Measurements from ENCODE around the gene GAPDHS. TPM values are rescaled to one million over a fixed set of nuclear protein-coding genes. Genes with fewer than 3 reads are reported as not detected.

The GAPDHS gene
- total RNA-seq, 1 experiment from 2014 or later = 0.07 TPM

GRCh38 chr19:35501684-35502083 lies 31.6 kb upstream of the GAPDHS start:
- no peak for DNase-seq
- no peaks in the 10 kb centered on the region for H3K27me3 ChIP-seq (ENCODE audit: control insufficient read depth, insufficient read depth, low read length)
- no peak overlapping the region for H3K4me3 ChIP-seq (ENCODE audit: insufficient read depth, low read depth, low read length)
- H3K36me3 ChIP-seq (replicated peaks; ENCODE audit: control insufficient read depth, insufficient read depth, low read length) = peaks cover 44% of the 10 kb centered on the region

- H3K36me3 ChIP-seq (replicated peaks; ENCODE audit: control insufficient read depth, insufficient read depth, low read length) = peaks cover 47% of the 10 kb centered on the region
- no peak overlapping the region for H3K4me3 ChIP-seq (ENCODE audit: insufficient read depth, low read depth, low read length)
- DNase-seq = no peak
- no peaks in the 10 kb centered on the region for H3K27me3 ChIP-seq (ENCODE audit: control insufficient read depth, insufficient read depth, low read length)
Measured at GRCh38 chr19:35502751-35503150, 30.5 kb upstream of the GAPDHS start.

- H3K4me3 ChIP-seq (ENCODE audit: insufficient read depth, low read depth, low read length) = no peak overlapping the region
- DNase-seq = no peak
- H3K36me3 ChIP-seq (replicated peaks; ENCODE audit: control insufficient read depth, insufficient read depth, low read length) = peaks cover 35% of the 10 kb centered on the region
- H3K27me3 ChIP-seq (ENCODE audit: control insufficient read depth, insufficient read depth, low read length) = no peaks in the 10 kb centered on the region
Measured at GRCh38 chr19:35506011-35506410, 27.2 kb upstream of the GAPDHS start.

- Histone ChIP-seq H3K4me3 (ENCODE audit: insufficient read depth, low read depth, low read length) (no peak overlapping the region), H3K36me3 (replicated peaks; ENCODE audit: control insufficient read depth, insufficient read depth, low read length) (peaks cover 29% of the 10 kb centered on the region), H3K27me3 (ENCODE audit: control insufficient read depth, insufficient read depth, low read length) (no peaks in the 10 kb centered on the region; the same call in 1 of the 2 replicates)
- DNase-seq = no peak
Measured at GRCh38 chr19:35507561-35507960, 25.7 kb upstream of the GAPDHS start.

GRCh38 chr19:35508129-35508528 lies 25.1 kb upstream of the GAPDHS start:
- Histone ChIP-seq H3K36me3 (replicated peaks; ENCODE audit: control insufficient read depth, insufficient read depth, low read length) (peaks cover 29% of the 10 kb centered on the region), H3K4me3 (ENCODE audit: insufficient read depth, low read depth, low read length) (no peak overlapping the region), H3K27me3 (ENCODE audit: control insufficient read depth, insufficient read depth, low read length) (peaks cover 2% of the 10 kb centered on the region)
- DNase-seq = no peak

- Histone ChIP-seq H3K36me3 (replicated peaks; ENCODE audit: control insufficient read depth, insufficient read depth, low read length) (peaks cover 24% of the 10 kb centered on the region), H3K4me3 (ENCODE audit: insufficient read depth, low read depth, low read length) (peak overlapping the region; percentile 66), H3K27me3 (ENCODE audit: control insufficient read depth, insufficient read depth, low read length) (peaks cover 2% of the 10 kb centered on the region)
- DNase-seq = peak; percentile 81
Measured at GRCh38 chr19:35509018-35509652, 24.1 kb upstream of the GAPDHS start.

- peaks cover 4% of the 10 kb centered on the region for H3K27me3 ChIP-seq (ENCODE audit: control insufficient read depth, insufficient read depth, low read length)
- peaks cover 21% of the 10 kb centered on the region for H3K36me3 ChIP-seq (replicated peaks; ENCODE audit: control insufficient read depth, insufficient read depth, low read length)
- H3K4me3 ChIP-seq (ENCODE audit: insufficient read depth, low read depth, low read length) = peak overlapping the region; percentile 66
- DNase-seq = peak; percentile 99
Measured at GRCh38 chr19:35509861-35510625, 23.2 kb upstream of the GAPDHS start.

- no peak for DNase-seq
- Histone ChIP-seq H3K27me3 (ENCODE audit: control insufficient read depth, insufficient read depth, low read length) (peaks cover 4% of the 10 kb centered on the region), H3K4me3 (ENCODE audit: insufficient read depth, low read depth, low read length) (peak overlapping the region; percentile 6; the same call in 1 of the 2 replicates), H3K36me3 (replicated peaks; ENCODE audit: control insufficient read depth, insufficient read depth, low read length) (peaks cover 16% of the 10 kb centered on the region)
Measured at GRCh38 chr19:35510626-35510964, 22.7 kb upstream of the GAPDHS start.

GRCh38 chr19:35511337-35511736 lies 21.9 kb upstream of the GAPDHS start:
- H3K4me3 ChIP-seq (ENCODE audit: insufficient read depth, low read depth, low read length) = no peak overlapping the region
- H3K36me3 ChIP-seq (replicated peaks; ENCODE audit: control insufficient read depth, insufficient read depth, low read length) = peaks cover 9% of the 10 kb centered on the region
- peaks cover 4% of the 10 kb centered on the region for H3K27me3 ChIP-seq (ENCODE audit: control insufficient read depth, insufficient read depth, low read length)
- DNase-seq = no peak

- peak; percentile 38 for DNase-seq
- Histone ChIP-seq H3K36me3 (replicated peaks; ENCODE audit: control insufficient read depth, insufficient read depth, low read length) (peaks cover under 1% of the 10 kb centered on the region; the same call in 1 of the 2 replicates), H3K27me3 (ENCODE audit: control insufficient read depth, insufficient read depth, low read length) (peaks cover 4% of the 10 kb centered on the region), H3K4me3 (ENCODE audit: insufficient read depth, low read depth, low read length) (no peak overlapping the region)
Measured at GRCh38 chr19:35512831-35513627, 20.2 kb upstream of the GAPDHS start.

- H3K4me3 ChIP-seq (ENCODE audit: insufficient read depth, low read depth, low read length) = peak within 1 kb of the TSS; percentile 41
- no peaks in the 10 kb centered on the region for H3K36me3 ChIP-seq (replicated peaks; ENCODE audit: control insufficient read depth, insufficient read depth, low read length)
- peaks cover 4% of the 10 kb centered on the region for H3K27me3 ChIP-seq (ENCODE audit: control insufficient read depth, insufficient read depth, low read length)
- peak; percentile 85 for DNase-seq
Measured at GRCh38 chr19:35513628-35514281, 19.5 kb upstream of the GAPDHS start, which contains the start of gene DMKN. DMKN (minus strand) TSS chr19:35513649; CDS start chr19:35513475, 174 bp downstream.

- H3K36me3 ChIP-seq (replicated peaks; ENCODE audit: control insufficient read depth, insufficient read depth, low read length) = no peaks in the 10 kb centered on the region
- peaks cover 4% of the 10 kb centered on the region for H3K27me3 ChIP-seq (ENCODE audit: control insufficient read depth, insufficient read depth, low read length)
- H3K4me3 ChIP-seq (ENCODE audit: insufficient read depth, low read depth, low read length) = peak overlapping the region; percentile 41
- DNase-seq = peak; percentile 87
Measured at GRCh38 chr19:35514282-35514809, 18.9 kb upstream of the GAPDHS start.

- H3K36me3 ChIP-seq (replicated peaks; ENCODE audit: control insufficient read depth, insufficient read depth, low read length) = no peaks in the 10 kb centered on the region
- no peak overlapping the region for H3K4me3 ChIP-seq (ENCODE audit: insufficient read depth, low read depth, low read length)
- peaks cover 4% of the 10 kb centered on the region for H3K27me3 ChIP-seq (ENCODE audit: control insufficient read depth, insufficient read depth, low read length)
- no peak for DNase-seq
Measured at GRCh38 chr19:35516310-35516709, 16.9 kb upstream of the GAPDHS start.

GRCh38 chr19:35517342-35517741 lies 15.9 kb upstream of the GAPDHS start:
- DNase-seq = no peak
- Histone ChIP-seq H3K4me3 (ENCODE audit: insufficient read depth, low read depth, low read length) (no peak overlapping the region), H3K27me3 (ENCODE audit: control insufficient read depth, insufficient read depth, low read length) (peaks cover 4% of the 10 kb centered on the region), H3K36me3 (replicated peaks; ENCODE audit: control insufficient read depth, insufficient read depth, low read length) (no peaks in the 10 kb centered on the region)

Measured in H7 (cell line).